ELR (cell line): Measurements from ENCODE around the gene NOTCH2NLA.
"Not testable (repeated sequence)": the region's sequence is repeated elsewhere in the genome, so short reads cannot be mapped to it uniquely, and the experiment has no call there.

Experiments
- DNase-seq: peaks from one replicate; pipeline ENCODE4 v3.0.0-alpha.2; 2015; ENCODE audit warnings: low read depth

Gene NOTCH2NLA

GRCh38 chr1:146228710-146229477 is at the start of gene NOTCH2NLA:
NOTCH2NLA (minus strand) TSS chr1:146229021; CDS start chr1:146189337, 39,684 bp downstream.
- DNase-seq: not testable (repeated sequence)

DNA sequence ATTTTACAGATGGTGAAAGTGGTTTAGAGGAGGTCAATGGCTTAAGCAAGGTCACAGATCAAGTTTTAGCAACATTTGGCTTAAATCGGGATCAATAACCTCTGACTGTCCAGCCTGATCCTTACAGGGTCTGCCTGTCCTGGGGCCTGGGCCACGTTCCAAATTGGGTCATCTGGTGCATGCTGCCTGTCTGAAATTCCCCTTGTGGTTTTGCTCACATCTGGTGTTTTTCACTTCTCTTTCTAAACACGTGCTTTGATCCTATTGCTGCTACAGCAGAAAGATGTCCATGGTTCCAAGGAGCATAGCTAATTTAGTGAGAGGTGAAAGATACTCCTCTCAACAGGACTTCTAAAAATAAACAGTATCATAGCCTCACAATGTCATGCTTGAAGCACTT is 49.5 kb upstream of the NOTCH2NLA start:
- not testable (repeated sequence) for DNase-seq

DNA sequence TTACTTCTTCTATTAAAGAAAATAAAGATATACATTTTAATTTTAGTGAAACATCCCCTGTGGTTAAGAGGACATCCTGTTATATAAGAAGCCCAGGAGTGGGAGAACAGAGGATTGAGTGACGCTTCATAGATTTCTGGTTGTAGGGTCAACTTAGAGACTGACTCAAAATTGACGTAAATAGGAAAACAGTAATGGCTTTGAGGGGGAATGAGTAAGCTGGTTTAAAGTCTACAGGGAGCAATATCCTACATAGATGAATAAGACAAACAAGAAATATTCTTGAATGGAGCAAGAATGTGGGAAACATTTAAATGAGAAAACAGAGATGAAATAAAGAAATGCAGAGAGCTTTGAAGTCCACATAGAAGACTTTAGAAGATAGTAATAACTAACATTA is 48.3 kb upstream of the NOTCH2NLA start:
- not testable (repeated sequence) for DNase-seq

- not testable (repeated sequence) for DNase-seq
Observed at GRCh38 chr1:146274083-146274482, 45.3 kb upstream of the NOTCH2NLA start.

- DNase-seq: not testable (repeated sequence)
Observed at GRCh38 chr1:146273194-146273593, 44.4 kb upstream of the NOTCH2NLA start.

GRCh38 chr1:146272734-146273133 is 43.9 kb upstream of the NOTCH2NLA start:
- DNase-seq: not testable (repeated sequence)

DNA sequence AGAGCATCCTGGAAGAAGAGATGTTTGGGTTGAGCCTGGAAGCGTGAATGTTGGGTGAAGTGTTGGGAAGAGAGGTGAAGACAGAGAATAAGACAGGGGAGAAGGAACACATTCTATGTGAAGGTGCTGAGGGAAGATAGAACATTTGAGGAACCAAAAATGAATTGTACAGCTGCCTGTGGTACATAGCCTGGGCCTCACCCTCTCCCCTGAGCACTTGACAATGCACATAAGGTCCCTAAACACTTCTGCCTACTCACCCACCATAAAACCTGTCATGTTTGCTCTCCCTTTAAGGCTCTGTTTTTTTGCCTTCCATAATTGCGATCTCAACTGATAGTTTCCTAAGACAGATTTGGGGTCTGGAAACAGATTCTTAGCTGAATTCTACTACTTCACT is 43.2 kb upstream of the NOTCH2NLA start:
- DNase-seq: not testable (repeated sequence)

DNA sequence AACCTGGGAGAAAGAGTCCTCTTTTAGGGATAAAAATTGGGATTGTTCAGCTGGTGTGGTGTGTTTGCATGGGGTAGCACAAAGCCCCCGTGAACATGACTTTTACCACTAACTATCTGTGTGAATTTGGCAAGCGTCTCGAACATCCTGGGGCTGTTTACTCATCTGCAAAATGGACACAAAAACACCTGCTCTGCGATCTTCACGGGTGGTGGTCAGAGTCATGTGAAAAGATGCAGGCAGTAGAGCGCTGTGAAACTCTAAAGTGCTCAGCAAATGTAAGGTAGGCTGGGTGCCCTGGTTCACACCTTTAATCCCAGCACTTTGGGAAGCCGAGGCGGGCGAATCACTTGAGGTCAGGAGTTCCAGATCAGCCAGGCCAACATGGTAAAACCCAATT is 41.3 kb upstream of the NOTCH2NLA start:
- not testable (repeated sequence) for DNase-seq

GRCh38 chr1:146266179-146266748 is 37.4 kb upstream of the NOTCH2NLA start:
- not testable (repeated sequence) for DNase-seq

- DNase-seq: not testable (repeated sequence)
Observed at GRCh38 chr1:146264761-146265160, 35.9 kb upstream of the NOTCH2NLA start.

- DNase-seq: not testable (repeated sequence)
Observed at GRCh38 chr1:146260006-146260730, 31.3 kb upstream of the NOTCH2NLA start.

GRCh38 chr1:146257992-146258552 is 29.3 kb upstream of the NOTCH2NLA start:
- not testable (repeated sequence) for DNase-seq

GRCh38 chr1:146254569-146255197 is 25.9 kb upstream of the NOTCH2NLA start:
- not testable (repeated sequence) for DNase-seq

DNA sequence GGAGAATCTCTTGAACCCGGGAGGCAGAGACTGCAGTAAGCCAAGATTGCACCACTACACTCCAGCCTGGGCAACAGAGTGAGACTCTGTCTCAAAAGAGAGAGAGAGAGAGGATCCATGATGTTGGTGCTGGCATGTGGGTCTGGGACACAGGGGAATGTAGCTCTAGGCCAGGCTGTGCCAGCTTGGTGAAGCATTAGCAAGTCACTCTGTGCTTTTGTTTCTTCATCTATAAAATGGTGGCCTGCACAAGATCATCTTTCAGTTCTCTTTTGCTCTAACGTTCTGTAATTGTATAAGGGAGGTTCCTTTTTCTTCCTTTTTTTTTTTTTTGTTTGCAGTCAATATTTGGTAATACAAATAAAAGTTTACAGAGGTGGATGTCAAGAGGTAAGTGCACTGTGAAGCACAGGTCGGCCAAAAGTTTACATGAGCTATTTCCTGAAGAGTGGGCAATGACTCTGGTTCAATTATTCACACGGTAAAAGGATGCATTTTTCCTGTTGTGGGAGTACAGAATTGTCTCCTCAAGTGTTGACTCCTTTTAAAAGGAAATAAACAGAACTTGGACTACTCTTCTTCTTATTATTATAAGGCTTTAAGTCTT is 24.5 kb upstream of the NOTCH2NLA start:
- DNase-seq: not testable (repeated sequence)

DNA sequence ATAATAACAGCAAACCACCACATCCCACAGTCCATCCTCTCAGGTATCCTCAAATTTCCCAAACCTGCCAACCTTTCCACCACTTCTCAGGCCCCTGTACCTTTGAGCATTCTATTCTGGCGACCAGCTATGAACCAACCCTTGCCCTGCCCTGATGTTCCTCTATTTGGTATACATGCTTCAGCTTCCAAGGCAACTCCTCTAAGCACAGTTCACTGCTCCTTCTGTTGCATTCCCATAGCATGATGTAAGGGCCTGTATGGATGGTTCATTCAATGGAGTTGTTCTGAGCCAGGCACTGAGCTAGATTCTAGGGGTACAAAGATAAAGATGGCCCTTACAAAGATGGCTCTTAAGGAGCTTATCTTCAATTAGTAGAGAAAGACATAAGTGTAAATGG is 22.7 kb upstream of the NOTCH2NLA start:
- DNase-seq: not testable (repeated sequence)

GRCh38 chr1:146248643-146249042 is 19.8 kb upstream of the NOTCH2NLA start:
- DNase-seq: not testable (repeated sequence)

DNA sequence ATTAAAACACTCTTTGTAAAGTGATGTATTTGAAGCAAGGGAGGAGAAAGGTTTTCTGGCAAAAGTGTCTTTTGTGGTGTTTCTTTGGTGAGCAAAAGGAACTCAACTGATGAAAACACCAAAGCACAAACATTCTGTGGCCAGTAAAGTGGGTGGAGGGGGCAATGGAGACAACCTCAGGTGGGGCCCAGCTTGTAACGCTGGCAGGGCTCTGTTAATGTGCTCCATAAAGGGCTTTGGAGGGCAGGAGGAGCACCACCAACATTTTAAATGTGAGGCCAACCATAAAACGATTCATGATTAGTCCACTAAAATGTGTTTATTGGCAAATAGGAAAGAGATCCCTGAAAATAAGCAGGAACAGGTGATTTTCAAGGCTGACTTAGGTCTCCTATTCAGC is 7.8 kb upstream of the NOTCH2NLA start:
- DNase-seq: not testable (repeated sequence)

DNA sequence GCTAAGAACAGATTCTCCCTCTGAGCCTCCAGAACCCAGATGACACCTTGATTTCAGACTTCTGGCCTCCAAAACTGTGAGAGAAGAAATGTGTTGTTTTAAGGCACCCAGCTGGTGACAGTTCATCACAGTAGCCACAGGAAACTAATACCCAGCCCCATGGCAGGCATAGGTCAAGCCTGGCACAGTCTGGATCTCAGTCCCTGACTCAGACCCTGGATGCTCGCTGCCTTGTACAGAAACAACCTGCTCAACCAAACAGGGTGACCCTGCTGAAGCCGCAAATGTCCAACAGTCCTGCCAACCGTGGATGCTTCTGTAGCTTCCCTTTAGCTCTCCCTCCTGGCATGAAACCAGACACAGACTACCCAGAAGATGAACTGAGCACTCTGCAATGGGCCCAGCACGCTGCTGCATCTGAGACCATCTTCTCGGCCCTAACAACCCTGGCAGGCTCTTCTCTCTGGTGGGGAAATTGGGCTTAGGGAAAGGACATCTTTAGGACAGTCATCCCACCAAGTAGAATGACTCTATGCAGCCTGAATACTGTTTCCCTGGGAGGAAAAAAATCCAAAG is 7.3 kb upstream of the NOTCH2NLA start:
- DNase-seq: not testable (repeated sequence)

DNA sequence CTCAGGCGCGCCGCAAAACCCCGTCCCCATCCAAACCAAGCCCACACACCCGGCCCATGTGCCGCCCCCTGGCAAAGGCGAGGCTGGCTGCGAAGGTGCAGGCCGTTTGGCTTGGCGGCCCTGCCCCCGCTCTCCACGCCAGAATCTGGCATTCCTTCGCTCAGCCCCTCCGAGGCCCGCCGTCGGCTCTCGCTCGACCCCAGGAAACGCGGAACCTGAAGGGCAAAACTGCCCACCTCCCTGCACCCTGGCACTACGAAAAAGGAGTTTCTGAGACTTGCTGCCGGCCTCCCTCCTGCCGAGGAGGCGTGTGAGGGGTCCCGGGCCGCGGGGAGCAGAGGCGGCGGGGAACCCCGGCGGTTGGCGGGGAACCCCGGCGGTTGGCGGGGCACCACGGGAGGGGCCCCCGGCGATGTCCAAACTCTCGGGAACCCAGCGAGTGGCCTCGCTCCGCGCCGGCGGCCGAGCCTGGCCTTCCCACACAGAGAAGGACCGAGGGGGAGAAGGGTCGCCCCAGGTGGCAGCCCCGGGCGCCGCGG is 608 bp downstream of the NOTCH2NLA start:
- DNase-seq: not testable (repeated sequence)

- DNase-seq: not testable (repeated sequence)
Observed at GRCh38 chr1:146174531-146174930, 54.3 kb downstream of the NOTCH2NLA start.

DNA sequence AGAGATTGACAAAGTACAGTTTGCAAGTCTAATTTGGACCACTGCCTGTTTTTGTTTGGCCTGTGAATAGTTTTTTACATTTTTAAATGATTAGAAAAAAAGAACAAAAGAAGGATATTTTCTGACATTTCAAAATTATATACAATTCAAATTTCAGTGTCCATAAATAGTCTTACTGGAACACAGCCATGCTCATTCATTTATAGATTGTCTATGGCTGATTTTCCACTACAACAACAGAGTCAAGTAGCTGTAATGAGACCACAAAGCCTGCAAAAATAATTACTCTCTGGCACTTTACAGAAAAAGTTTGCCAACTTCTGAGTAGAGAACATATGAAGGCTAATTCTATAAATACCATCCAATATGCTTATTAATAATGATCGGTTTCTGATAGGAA is 61.1 kb downstream of the NOTCH2NLA start:
- not testable (repeated sequence) for DNase-seq
